NB4 (cell line): ENCODE results near the gene ARHGEF12.

Experiments used
- MYC ChIP-seq: IDR thresholded peaks from 2 replicates; pipeline ENCODE4 v1.6.1; 2011; ENCODE audit warnings: low read depth, low read length
- POLR2A ChIP-seq: IDR thresholded peaks from 2 replicates; pipeline ENCODE4 v1.6.1; 2011; ENCODE audit warnings: mild to moderate bottlenecking; ENCODE audit not compliant: insufficient read length; ENCODE audit errors: extremely low read depth
- TF ChIP-seq, protein P1 (sequence below): IDR thresholded peaks from one replicate; pipeline ENCODE4 v1.5.1; 2012; ENCODE audit warnings: low read depth, low read length
- TF ChIP-seq, protein P2 (sequence below): IDR thresholded peaks from 2 replicates; pipeline ENCODE4 v1.6.1; 2011; ENCODE audit warnings: low read depth, low read length

DNA sequence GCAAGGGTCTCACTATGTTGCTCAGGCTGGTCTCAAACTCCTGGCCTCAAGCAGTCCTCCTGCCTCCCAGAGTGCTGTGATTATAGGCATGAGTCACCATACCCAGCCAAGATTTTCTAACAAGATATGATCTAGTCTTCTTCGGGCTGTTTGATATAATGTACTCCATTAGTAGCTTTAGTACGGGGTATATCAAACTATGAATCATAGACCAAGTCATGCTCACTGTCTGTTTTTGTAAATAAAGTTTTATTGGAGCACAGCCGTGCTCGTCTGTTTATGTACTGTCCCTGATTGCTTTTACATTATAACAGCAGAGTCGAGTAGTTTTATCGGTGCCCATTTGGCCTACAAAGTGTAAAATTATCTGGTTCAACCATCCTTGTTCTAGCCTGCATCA, 131.4 kb downstream of the ARHGEF12 start:
- TF ChIP-seq, protein P1, sequence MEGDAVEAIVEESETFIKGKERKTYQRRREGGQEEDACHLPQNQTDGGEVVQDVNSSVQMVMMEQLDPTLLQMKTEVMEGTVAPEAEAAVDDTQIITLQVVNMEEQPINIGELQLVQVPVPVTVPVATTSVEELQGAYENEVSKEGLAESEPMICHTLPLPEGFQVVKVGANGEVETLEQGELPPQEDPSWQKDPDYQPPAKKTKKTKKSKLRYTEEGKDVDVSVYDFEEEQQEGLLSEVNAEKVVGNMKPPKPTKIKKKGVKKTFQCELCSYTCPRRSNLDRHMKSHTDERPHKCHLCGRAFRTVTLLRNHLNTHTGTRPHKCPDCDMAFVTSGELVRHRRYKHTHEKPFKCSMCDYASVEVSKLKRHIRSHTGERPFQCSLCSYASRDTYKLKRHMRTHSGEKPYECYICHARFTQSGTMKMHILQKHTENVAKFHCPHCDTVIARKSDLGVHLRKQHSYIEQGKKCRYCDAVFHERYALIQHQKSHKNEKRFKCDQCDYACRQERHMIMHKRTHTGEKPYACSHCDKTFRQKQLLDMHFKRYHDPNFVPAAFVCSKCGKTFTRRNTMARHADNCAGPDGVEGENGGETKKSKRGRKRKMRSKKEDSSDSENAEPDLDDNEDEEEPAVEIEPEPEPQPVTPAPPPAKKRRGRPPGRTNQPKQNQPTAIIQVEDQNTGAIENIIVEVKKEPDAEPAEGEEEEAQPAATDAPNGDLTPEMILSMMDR = no peak
- TF ChIP-seq POLR2A (no peak), MYC (no peak)
- TF ChIP-seq, protein P2, sequence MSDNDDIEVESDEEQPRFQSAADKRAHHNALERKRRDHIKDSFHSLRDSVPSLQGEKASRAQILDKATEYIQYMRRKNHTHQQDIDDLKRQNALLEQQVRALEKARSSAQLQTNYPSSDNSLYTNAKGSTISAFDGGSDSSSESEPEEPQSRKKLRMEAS = no peak
